Cerebellar cortex (tissue), 1 donor: ENCODE data around the gene CCDC24.

Source experiments
- DNase-seq: peaks from one replicate; pipeline ENCODE4 v3.0.0-alpha.2; 2015; ENCODE audit warnings: low spot score

Gene CCDC24

DNA sequence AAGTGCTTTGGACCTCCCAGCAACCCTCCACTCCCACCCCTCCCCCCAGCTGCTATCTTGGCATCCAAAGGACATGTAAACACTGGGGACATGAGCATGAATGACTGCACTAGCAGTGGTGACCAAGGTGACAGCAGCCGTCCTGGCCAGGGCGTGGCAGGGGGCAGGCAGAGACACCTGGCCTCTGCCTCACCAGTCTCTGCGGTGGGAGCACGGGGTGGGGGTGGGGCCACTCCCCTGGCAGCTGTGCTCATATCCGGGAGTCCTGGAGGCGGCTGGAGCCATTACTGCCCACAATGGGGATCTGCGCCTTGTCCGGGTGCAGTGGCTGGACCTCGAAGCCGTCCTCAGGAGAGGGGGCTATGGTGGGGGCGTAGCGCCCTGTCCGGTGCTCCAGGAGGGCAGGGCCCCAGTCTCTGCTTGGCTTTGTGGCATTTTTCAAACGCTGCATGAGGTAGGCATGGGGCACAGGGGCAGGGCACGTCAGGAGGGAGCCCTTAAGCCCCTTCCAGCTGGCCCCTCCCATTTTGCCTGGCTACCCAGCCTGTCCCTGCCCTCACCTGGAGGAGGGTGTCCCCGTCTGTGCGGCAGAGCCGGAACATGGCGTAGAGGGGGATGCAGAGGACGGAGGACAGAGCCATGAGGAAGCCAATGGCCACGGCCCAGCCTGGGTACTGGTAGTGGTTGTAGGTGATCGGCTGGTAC lies 6.0 kb downstream of the CCDC24 start:
- DNase-seq, result no peak

GRCh38 chr1:43998000-43998378 lies 6.6 kb downstream of the CCDC24 start:
- DNase-seq, result no peak

DNA sequence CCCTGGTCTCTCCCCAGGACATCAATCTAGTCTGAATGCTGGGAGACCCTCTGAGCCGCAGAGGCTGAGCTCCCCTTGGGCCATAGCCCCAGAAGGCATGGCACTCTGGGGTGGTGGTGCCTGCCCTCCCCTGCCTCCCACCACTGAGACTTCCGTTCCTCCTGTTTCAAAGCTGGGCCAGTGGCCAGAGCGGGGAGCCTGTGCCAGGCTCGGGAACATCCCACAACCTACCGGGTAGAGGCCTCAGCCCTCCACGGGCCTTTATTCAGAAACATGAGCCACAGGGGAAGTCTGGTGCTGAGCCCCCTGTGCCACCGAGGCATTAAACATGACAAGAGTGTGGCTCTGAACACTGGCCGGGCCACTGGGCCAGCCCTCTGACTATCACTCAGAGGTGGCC lies 8.1 kb downstream of the CCDC24 start:
- no peak for DNase-seq

DNA sequence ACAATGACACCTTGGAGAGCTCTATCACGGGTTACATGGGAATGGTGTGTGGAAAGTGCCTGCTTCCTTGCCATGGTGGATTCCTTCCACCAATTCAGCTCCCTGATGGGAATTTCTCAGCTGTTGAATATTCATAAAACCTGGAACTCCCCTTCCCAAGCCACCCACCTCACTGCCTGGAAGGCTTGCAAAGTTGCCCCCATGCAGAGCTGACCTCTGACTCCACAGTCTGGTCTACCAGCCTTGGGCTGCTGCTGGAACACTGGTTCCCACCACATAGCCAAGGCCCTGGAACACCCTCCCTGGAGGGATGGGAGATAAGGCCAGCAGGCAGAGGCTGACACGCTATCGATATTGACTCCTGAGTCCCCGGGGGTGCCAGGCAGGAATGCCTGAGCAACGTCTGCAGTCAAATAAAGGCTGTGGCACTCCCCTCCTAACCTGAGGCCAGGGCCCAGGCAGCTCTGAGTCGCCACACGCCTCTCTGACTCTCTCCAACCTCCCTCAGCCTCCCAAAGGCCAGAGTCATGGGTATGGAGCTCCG lies 8.8 kb downstream of the CCDC24 start:
- DNase-seq, result no peak

- no peak for DNase-seq
Measured at GRCh38 chr1:44002165-44002564, 10.8 kb downstream of the CCDC24 start.

DNA sequence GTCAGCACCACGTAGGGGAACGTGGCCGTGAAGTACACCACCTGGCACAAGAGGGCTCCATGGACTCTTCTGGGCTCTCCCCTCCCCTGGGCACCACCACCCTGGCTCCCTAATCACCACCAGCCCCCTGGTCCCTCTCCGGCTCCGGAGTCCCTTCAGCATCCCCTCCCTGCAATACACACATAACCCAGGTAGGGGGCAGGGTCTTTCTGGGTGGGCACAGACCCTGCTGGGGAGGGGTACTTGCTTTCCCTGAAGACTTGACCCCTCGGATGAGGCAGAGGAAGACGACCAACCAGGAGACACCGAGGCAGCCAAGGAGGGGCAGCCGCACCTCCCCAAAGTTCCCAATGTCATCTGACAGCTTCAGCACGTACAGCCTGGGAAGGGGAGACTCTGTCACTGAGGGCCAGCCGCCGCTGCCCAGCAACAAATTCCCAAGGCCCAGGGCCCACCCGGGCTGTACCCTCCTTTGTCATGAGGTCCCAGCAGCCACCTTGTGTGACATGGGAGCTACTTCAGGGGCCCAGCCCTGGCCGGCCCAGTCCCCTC lies 11.3 kb downstream of the CCDC24 start:
- no peak for DNase-seq

- DNase-seq, result no peak
Measured at GRCh38 chr1:44008259-44008658, 16.9 kb downstream of the CCDC24 start.

DNA sequence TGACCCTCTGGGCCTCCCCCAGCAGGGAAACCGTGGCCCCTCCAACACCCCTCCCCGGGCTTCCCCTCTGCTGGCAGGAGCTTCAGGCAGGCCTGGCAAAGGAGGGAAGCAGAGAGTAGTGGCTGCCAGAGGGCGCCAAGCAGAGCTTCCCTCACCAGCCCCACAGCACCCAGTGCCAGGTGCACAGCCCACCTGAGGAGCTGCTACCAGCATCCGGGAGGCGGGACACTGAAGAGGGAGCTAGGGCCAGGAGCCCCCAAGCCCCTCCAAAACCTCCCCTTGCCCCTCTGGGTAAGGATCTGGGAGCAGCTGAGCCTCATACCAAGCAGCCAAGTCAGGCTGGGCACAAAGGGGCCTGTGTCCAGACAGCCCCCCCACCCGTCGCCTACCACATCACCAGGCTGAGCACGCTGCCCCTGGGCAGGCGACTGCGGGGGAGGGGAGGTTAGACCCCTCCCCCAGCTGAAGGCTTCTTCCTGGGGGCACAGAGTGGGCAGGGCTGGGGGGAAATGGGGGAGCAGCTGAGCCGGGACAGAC lies 19.6 kb downstream of the CCDC24 start:
- no peak for DNase-seq

GRCh38 chr1:44012404-44012803 lies 21.0 kb downstream of the CCDC24 start:
- no peak for DNase-seq

DNA sequence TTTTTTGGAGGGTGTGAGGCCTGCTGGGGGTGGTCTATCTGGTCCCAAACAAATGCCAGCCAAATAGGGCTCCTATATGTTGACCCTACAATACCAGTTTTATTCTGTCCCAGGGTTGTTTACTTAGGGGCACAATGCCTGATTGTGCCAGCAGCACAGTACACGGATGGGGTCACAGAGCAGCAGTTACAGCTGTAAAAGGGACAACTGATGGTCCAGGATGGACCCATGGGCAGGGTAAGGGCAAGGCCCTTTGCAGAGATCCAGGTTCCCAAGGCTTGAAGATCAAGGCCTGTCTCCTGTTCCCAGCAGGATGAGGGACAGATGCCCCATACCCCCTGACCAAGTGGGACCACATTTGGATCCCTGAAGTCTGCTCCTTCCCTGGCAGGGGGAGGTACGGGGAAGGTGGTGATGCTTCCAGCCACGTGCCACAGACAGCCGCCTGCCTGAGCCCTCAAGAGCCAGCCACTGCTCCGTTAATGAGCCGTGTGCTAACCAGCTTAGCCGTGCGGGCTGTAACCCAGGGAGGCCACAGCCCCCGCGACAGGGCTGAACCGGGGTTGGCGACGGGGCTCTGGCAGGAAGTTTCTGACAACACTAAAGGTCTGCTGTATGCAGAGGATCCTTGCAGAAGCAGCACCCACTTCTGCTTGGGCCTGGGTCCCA lies 21.7 kb downstream of the CCDC24 start:
- DNase-seq, result no peak

- no peak for DNase-seq
Measured at GRCh38 chr1:44013949-44014348, 22.6 kb downstream of the CCDC24 start.

GRCh38 chr1:44014365-44015104 lies 23.1 kb downstream of the CCDC24 start:
- no peak for DNase-seq

GRCh38 chr1:44015206-44015605 lies 23.8 kb downstream of the CCDC24 start:
- DNase-seq, result no peak

GRCh38 chr1:44016041-44016889 lies 24.9 kb downstream of the CCDC24 start:
- DNase-seq, result no peak

GRCh38 chr1:44016890-44017400 lies 25.5 kb downstream of the CCDC24 start:
- no peak for DNase-seq

- DNase-seq, result no peak
Measured at GRCh38 chr1:44019466-44019948, 28.1 kb downstream of the CCDC24 start.

GRCh38 chr1:44020464-44020863 lies 29.1 kb downstream of the CCDC24 start:
- DNase-seq, result no peak

DNA sequence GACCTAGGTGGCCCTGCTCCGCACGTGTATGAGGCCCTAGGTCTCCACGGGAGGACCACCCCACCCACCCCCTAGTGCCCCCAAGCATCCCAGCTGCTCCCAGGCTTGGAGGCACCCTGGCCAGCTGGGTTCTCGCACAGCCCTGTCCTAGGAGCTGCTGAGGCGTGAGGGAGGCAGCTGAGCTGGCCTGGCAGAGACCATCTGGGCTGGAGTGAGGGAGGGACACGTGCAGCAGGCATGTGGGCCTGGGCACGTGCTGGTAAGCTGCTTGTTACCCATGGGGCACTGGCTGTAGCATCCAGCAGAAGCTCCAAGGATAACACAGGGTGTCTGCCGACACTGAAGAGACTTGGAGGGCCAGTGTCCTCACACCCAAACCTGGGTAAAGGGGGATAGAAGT lies 29.8 kb downstream of the CCDC24 start:
- DNase-seq, result no peak

DNA sequence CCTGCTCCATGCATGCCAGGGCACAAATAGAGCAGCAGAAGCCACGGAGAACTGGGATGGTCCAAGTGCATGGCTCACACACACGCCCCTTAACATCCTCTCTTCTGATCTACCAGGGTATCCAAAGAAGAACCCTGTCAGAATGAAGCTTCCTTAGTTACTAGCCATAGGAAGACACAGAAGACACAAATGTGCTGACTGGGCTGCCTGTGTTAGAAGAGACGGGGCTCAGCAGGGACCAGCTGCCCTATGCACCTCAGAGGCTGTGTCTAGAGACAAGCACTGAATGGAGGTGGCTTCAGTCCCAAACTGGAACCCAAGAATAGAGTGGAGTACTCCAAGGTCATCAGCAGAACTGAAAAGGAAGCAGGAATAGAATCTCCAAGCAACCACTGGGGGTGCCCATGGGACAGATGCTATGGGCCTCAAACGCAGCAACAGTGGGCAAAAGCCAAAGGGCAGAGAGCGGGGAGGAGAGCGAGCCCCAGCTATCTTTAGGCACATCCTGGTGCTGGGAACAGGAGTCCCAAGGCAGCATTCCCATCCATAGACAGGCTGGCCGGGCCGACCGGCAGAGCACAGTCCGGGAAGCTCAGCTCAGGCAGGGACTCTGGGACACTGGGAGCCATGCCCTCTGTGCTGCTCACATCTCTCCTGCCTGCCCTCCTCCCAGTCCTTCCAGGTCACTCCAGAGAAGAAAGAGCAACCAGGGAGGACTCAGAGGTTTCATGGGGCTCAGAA lies 30.4 kb downstream of the CCDC24 start:
- DNase-seq, result no peak
